Measurements from ENCODE around the gene CSTB.

DNA sequence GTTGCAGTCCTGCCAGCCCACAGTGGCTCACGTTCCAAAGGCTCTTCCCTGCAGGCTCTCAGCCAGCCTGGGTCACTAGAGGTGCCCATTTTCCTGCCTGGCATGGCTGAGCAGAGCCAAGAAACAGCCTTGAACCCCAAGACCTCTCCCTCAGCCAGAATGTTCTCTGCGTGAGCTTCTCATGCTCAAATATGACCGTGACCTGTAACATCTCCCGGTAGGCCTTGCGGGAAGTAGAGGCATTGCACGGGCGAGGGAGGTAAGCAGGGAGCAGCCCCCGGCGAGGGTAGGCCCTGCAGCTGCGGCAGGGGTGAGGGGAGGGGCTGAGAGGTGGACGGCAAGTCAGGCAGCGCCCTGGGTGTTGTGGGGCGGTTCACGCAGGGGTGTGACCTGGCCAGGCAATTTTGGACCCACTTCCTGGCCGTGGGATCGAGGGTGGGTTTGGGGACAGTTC is 33.3 kb upstream of the CSTB start:
- TF ChIP-seq EZH2 (IDR thresholded peaks at IDR 0.05): no peak
- TF ChIP-seq, protein P1, sequence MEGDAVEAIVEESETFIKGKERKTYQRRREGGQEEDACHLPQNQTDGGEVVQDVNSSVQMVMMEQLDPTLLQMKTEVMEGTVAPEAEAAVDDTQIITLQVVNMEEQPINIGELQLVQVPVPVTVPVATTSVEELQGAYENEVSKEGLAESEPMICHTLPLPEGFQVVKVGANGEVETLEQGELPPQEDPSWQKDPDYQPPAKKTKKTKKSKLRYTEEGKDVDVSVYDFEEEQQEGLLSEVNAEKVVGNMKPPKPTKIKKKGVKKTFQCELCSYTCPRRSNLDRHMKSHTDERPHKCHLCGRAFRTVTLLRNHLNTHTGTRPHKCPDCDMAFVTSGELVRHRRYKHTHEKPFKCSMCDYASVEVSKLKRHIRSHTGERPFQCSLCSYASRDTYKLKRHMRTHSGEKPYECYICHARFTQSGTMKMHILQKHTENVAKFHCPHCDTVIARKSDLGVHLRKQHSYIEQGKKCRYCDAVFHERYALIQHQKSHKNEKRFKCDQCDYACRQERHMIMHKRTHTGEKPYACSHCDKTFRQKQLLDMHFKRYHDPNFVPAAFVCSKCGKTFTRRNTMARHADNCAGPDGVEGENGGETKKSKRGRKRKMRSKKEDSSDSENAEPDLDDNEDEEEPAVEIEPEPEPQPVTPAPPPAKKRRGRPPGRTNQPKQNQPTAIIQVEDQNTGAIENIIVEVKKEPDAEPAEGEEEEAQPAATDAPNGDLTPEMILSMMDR (IDR thresholded peaks at IDR 0.05): no peak
- TF ChIP-seq EZH2phosphoT487 (IDR thresholded peaks at IDR 0.05): no peak
